ENCODE results near the gene NLRP6. TPM values are rescaled to one million over a fixed set of nuclear protein-coding genes. Genes with fewer than 3 reads are reported as not detected.

NLRP6 gene
- total and polyA plus RNA-seq, 2 donors from 2014 or later: 0.32 to 1.6 TPM

DNA sequence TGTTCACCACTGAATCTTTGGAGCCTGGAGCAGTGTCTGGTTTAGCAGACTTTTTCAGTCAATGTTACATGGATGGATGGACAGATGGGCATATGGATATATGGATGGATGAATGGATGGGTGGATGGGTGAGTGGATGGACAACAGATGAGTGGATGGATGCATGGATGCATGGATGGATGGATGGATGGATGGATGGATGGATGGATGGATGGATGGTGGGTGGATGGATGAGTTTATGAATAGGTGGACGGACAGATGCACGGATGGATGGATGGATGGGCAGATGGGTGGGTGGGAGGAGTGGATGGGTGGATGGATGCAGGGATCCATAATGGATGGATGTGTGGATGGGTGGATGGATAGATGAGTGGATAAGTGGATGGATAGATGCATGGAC lies 22.4 kb upstream of the NLRP6 start:
- Histone ChIP-seq H3K9me3 (ENCODE audit: control insufficient read depth in 2 of 3, insufficient read depth in 1 of 3, low read length in 3 of 3) (no peaks in the 10 kb centered on the region), H3K4me1 (ENCODE audit: control insufficient read depth in 2 of 3, insufficient read depth in 2 of 3, low read depth in 1 of 3, low read length in 3 of 3) (no peaks in the 10 kb centered on the region), H3K27ac (ENCODE audit: low read depth in 2 of 2, low read length in 2 of 2) (no peak overlapping the region), H3K4me3 (ENCODE audit: low read length in 3 of 3) (no peak overlapping the region), H3K36me3 (ENCODE audit: control insufficient read depth in 2 of 3, insufficient read depth in 3 of 3, low read length in 3 of 3) (peaks cover 0 to 16% (median 10%) of the 10 kb centered on the region in 3 donors), H3K27me3 (ENCODE audit: control insufficient read depth, insufficient read depth, low read length) (no peaks in the 10 kb centered on the region), H3K9ac (ENCODE audit: low read length in 3 of 3) (no peak overlapping the region)
- intact Hi-C loops (cut with DNase I): no loop called here
- FAIRE-seq: no peak
- no peak for DNase-seq
- TF ChIP-seq, protein P1, sequence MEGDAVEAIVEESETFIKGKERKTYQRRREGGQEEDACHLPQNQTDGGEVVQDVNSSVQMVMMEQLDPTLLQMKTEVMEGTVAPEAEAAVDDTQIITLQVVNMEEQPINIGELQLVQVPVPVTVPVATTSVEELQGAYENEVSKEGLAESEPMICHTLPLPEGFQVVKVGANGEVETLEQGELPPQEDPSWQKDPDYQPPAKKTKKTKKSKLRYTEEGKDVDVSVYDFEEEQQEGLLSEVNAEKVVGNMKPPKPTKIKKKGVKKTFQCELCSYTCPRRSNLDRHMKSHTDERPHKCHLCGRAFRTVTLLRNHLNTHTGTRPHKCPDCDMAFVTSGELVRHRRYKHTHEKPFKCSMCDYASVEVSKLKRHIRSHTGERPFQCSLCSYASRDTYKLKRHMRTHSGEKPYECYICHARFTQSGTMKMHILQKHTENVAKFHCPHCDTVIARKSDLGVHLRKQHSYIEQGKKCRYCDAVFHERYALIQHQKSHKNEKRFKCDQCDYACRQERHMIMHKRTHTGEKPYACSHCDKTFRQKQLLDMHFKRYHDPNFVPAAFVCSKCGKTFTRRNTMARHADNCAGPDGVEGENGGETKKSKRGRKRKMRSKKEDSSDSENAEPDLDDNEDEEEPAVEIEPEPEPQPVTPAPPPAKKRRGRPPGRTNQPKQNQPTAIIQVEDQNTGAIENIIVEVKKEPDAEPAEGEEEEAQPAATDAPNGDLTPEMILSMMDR (IDR thresholded peaks at IDR 0.05; ENCODE audit: borderline replicate concordance, extremely low read depth, insufficient read depth): no peak

DNA sequence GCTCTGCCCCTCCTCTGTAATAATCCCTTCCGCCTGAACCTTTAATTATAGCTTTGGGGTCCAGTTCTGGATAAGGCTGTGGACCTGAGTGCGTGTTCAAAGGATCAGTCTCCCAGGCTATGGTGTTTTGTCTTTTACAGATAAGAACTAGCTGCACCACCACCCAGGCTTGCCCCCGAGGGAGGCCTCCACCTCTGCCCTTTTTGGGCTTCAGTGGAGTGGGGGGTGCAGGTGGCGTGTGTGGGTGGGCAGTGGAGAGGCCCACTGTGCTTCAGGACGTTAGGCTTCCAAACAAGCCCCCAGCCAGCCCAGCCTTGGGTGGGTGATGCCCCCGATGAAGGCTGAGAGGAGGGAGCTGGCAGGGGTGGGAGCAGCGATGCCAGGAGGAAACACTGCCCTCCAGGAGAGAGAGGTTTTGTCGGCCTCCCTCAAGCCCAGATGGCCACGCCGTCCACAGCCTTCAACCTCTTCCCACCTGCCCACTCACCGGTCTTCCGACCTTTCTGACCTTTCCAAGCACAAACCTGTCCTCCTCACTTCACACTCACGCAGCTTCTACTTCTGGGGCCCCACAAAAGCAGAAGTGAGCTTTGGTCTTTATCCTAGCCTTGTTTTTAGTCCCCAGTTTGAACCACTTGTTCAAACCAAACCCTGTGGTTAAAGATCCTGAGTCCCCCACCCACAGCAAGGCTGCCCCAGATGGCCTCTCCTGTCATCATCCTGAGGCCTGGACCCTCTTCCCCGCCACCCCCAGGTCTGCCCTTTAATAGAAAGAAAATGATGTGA lies 21.1 kb upstream of the NLRP6 start:
- H3K36me3 ChIP-seq (ENCODE audit: control insufficient read depth in 2 of 3, insufficient read depth in 3 of 3, low read length in 3 of 3): peaks cover 0 to 11% (median under 1%) of the 10 kb centered on the region in 3 donors
- intact Hi-C loops (cut with DNase I): no loop called here
- H3K4me3 ChIP-seq (ENCODE audit: low read length in 3 of 3): no peak overlapping the region
- no peaks in the 10 kb centered on the region for H3K27me3 ChIP-seq (ENCODE audit: control insufficient read depth, insufficient read depth, low read length)
- H3K27ac ChIP-seq (ENCODE audit: low read depth in 2 of 2, low read length in 2 of 2): no peak overlapping the region
- peaks cover 0 to 1% (median 0%) of the 10 kb centered on the region in 3 donors for H3K9me3 ChIP-seq (ENCODE audit: control insufficient read depth in 2 of 3, insufficient read depth in 1 of 3, low read length in 3 of 3)
- no peak overlapping the region for H3K9ac ChIP-seq (ENCODE audit: low read length in 3 of 3)
- no peaks in the 10 kb centered on the region for H3K4me1 ChIP-seq (ENCODE audit: control insufficient read depth in 2 of 3, insufficient read depth in 2 of 3, low read depth in 1 of 3, low read length in 3 of 3)
- DNase-seq (no peak), FAIRE-seq (no peak)
- TF ChIP-seq, protein P1 (IDR thresholded peaks at IDR 0.05; ENCODE audit: borderline replicate concordance, extremely low read depth, insufficient read depth): no peak

DNA sequence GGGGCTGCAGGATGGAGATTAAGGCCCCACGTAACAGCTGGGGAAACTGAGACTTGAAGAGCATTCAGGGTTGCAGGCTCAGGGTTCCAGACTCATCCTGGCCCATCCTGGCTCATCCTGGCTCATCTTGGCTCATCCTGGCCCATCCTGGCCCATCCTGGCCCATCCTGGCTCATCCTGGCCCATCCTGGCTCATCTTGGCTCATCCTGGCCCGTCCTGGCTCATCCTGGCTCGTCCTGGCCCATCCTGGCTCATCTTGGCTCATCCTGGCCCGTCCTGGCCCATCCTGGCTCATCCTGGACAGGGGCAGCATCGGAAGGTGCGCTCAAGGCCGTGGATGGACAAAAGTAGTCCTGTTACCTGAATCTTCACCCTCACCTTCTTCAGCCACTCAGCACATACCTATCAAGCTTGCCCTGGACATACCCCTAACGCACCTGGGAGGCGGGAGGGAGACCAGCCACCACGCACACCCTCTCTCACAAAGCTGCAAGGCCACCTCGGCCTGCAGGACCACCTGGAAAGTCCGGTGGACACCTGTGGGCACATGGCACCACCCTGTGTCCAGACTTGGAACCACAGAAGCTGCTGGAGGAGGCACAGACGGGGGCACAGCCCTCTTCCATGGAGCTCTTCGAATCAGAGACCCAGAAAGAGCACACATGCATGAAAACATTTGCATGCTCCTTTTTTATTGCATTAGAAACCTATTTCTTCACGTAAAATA lies 20.3 kb upstream of the NLRP6 start:
- Histone ChIP-seq H3K9ac (ENCODE audit: low read length in 3 of 3) (no peak overlapping the region), H3K9me3 (ENCODE audit: control insufficient read depth in 2 of 3, insufficient read depth in 1 of 3, low read length in 3 of 3) (peaks cover 0 to 1% (median 0%) of the 10 kb centered on the region in 3 donors), H3K4me3 (ENCODE audit: low read length in 3 of 3) (no peak overlapping the region), H3K27me3 (ENCODE audit: control insufficient read depth, insufficient read depth, low read length) (no peaks in the 10 kb centered on the region), H3K36me3 (ENCODE audit: control insufficient read depth in 2 of 3, insufficient read depth in 3 of 3, low read length in 3 of 3) (peaks cover 0 to 8% (median 0%) of the 10 kb centered on the region in 3 donors), H3K4me1 (ENCODE audit: control insufficient read depth in 2 of 3, insufficient read depth in 2 of 3, low read depth in 1 of 3, low read length in 3 of 3) (no peaks in the 10 kb centered on the region), H3K27ac (ENCODE audit: low read depth in 2 of 2, low read length in 2 of 2) (no peak overlapping the region)
- peak in 1 of 5 donors; percentile 41 for DNase-seq
- intact Hi-C loops (cut with DNase I): no loop called here
- TF ChIP-seq, protein P1 (IDR thresholded peaks at IDR 0.05; ENCODE audit: borderline replicate concordance, extremely low read depth, insufficient read depth): no peak
- no peak for FAIRE-seq

Measured in kidney (tissue), 14 donors.